Hepatocyte (in vitro differentiated cells): ENCODE data around the gene CDCP1. TPM values are rescaled to one million over a fixed set of nuclear protein-coding genes. Genes with fewer than 3 reads are reported as not detected.
A peak's percentile ranks its signal among the peaks of the same experiment; 100 is the strongest.

Experiments used
- DNase-seq: peaks from one replicate; pipeline ENCODE4 v3.0.0-alpha.2; 2016; ENCODE audit warnings: low spot score
- H2AFZ ChIP-seq: fragments of 200-600 bp; sonication (generic); 2 replicates; pipeline ENCODE4 v1.6.0; 2016; ENCODE audit warnings: antibody characterized with exemption, mild to moderate bottlenecking
- H3K27ac ChIP-seq: fragments of 200-600 bp; sonication (generic); 2 replicates; pipeline ENCODE4 v1.5.1; 2016; ENCODE audit warnings: mild to moderate bottlenecking
- H3K27me3 ChIP-seq: fragments of 200-600 bp; sonication (generic); 2 replicates; pipeline ENCODE4 v1.6.1; 2016
- H3K36me3 ChIP-seq: fragments of 200-600 bp; sonication (generic); replicated peaks from 2 replicates; pipeline ENCODE4 v1.5.1; 2016; ENCODE audit warnings: low read depth; ENCODE audit not compliant: insufficient read depth
- H3K4me1 ChIP-seq: fragments of 200-600 bp; sonication (generic); 2 replicates; pipeline ENCODE4 v1.5.1; 2016; ENCODE audit warnings: mild to moderate bottlenecking, moderate library complexity; ENCODE audit not compliant: insufficient read depth
- H3K4me2 ChIP-seq: fragments of 200-600 bp; sonication (generic); 2 replicates; pipeline ENCODE4 v1.6.0; 2016
- H3K4me3 ChIP-seq: fragments of 200-600 bp; sonication (generic); 2 replicates; pipeline ENCODE4 v1.5.1; 2016; ENCODE audit warnings: mild to moderate bottlenecking
- H3K79me2 ChIP-seq: fragments of 200-600 bp; sonication (generic); 2 replicates; pipeline ENCODE4 v1.6.0; 2017; ENCODE audit warnings: mild to moderate bottlenecking
- H3K9me2 ChIP-seq: fragments of 200-600 bp; sonication (generic); replicated peaks from 2 replicates; pipeline ENCODE4 v1.6.0; 2017; ENCODE audit warnings: mild to moderate bottlenecking; ENCODE audit not compliant: insufficient read depth
- H3K9me3 ChIP-seq: fragments of 200-600 bp; sonication (generic); 2 replicates; pipeline ENCODE4 v1.5.1; 2016; ENCODE audit warnings: low read depth, mild to moderate bottlenecking
- H4K20me1 ChIP-seq: fragments of 200-600 bp; sonication (generic); 2 replicates; pipeline ENCODE4 v1.6.0; 2016; ENCODE audit warnings: mild to moderate bottlenecking; ENCODE audit not compliant: insufficient read depth, poor library complexity, severe bottlenecking
- EZH2 ChIP-seq: fragments of 200-600 bp; sonication (generic); IDR thresholded peaks from 2 replicates; pipeline ENCODE4 v1.6.1; 2016; ENCODE audit warnings: antibody characterized with exemption, mild to moderate bottlenecking, borderline replicate concordance
- EZH2phosphoT487 ChIP-seq: fragments of 200-600 bp; sonication (generic); IDR thresholded peaks from one replicate; pipeline ENCODE4 v1.6.1; 2018; ENCODE audit warnings: antibody characterized with exemption, mild to moderate bottlenecking, low read depth, moderate library complexity; ENCODE audit not compliant: unreplicated experiment, severe bottlenecking
- WGBS: methylation state at CpG from one replicate; pipeline ENCODE4 v1.1.6; 2016; ENCODE audit warnings: low lambda C conversion rate; ENCODE audit errors: missing lambda C conversion rate; 5-methylcytosine and 5-hydroxymethylcytosine counted together
- polyA plus RNA-seq: library from polyadenylated mRNA; unstranded; fragments of >200 nt; fragmentation: Nextera tagmentation; extraction: Ambion mirVana; gene quantifications from 2 replicates; pipeline ENCODE4 v1.2.1, GENCODE V29; 2016
- total RNA-seq: library from RNA; depleted of rRNA; stranded (reverse); fragments of >200 nt; gene quantifications from 2 replicates; pipeline ENCODE4 v1.2.3, GENCODE V29; 2014
- TF ChIP-seq, protein P1 (sequence below): fragments of 200-600 bp; sonication (generic); IDR thresholded peaks from 2 replicates; pipeline ENCODE4 v1.5.1; 2016; ENCODE audit warnings: antibody characterized with exemption, mild to moderate bottlenecking; ENCODE audit not compliant: poor library complexity

CDCP1 gene
- total and polyA plus RNA-seq, 2 experiments from 2014 or later: 4.8 to 7.0 TPM

DNA sequence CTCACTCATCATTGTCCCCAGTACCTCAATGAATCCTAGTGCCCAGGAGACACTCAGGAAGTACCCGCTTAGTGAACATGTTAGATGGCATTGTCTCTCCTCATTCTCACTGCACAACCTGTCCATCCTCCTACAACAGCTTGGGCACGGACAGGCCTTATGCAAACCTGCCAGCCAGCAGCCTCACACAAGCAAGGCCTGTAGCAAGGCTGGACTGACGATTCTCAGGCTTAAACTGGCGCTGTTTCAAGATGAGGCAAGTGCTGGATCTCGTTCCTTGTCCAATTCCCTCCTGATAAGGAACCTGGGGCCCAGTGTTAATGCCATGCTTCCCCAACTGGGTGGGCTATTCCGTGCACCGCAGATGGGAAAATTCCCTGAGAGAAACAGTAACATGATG, 59.0 kb downstream of the CDCP1 start:
- Histone ChIP-seq H3K79me2 (no peaks in the 10 kb centered on the region), H3K4me2 (no peak overlapping the region), H3K4me3 (no peak overlapping the region), H3K9me3 (no peaks in the 10 kb centered on the region), H3K27me3 (no peaks in the 10 kb centered on the region), H3K9me2 (no peaks in the 10 kb centered on the region), H4K20me1 (no peaks in the 10 kb centered on the region), H3K27ac (no peak overlapping the region), H3K4me1 (peaks cover 17% of the 10 kb centered on the region), H3K36me3 (no peaks in the 10 kb centered on the region), H2AFZ (no peak overlapping the region)
- no peak for TF ChIP-seq EZH2
- TF ChIP-seq, protein P1, sequence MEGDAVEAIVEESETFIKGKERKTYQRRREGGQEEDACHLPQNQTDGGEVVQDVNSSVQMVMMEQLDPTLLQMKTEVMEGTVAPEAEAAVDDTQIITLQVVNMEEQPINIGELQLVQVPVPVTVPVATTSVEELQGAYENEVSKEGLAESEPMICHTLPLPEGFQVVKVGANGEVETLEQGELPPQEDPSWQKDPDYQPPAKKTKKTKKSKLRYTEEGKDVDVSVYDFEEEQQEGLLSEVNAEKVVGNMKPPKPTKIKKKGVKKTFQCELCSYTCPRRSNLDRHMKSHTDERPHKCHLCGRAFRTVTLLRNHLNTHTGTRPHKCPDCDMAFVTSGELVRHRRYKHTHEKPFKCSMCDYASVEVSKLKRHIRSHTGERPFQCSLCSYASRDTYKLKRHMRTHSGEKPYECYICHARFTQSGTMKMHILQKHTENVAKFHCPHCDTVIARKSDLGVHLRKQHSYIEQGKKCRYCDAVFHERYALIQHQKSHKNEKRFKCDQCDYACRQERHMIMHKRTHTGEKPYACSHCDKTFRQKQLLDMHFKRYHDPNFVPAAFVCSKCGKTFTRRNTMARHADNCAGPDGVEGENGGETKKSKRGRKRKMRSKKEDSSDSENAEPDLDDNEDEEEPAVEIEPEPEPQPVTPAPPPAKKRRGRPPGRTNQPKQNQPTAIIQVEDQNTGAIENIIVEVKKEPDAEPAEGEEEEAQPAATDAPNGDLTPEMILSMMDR: no peak
- no peak for TF ChIP-seq EZH2phosphoT487
- DNase-seq: no peak
- WGBS: 78% methylated on average over 7 of the region's 7 CpGs

DNA sequence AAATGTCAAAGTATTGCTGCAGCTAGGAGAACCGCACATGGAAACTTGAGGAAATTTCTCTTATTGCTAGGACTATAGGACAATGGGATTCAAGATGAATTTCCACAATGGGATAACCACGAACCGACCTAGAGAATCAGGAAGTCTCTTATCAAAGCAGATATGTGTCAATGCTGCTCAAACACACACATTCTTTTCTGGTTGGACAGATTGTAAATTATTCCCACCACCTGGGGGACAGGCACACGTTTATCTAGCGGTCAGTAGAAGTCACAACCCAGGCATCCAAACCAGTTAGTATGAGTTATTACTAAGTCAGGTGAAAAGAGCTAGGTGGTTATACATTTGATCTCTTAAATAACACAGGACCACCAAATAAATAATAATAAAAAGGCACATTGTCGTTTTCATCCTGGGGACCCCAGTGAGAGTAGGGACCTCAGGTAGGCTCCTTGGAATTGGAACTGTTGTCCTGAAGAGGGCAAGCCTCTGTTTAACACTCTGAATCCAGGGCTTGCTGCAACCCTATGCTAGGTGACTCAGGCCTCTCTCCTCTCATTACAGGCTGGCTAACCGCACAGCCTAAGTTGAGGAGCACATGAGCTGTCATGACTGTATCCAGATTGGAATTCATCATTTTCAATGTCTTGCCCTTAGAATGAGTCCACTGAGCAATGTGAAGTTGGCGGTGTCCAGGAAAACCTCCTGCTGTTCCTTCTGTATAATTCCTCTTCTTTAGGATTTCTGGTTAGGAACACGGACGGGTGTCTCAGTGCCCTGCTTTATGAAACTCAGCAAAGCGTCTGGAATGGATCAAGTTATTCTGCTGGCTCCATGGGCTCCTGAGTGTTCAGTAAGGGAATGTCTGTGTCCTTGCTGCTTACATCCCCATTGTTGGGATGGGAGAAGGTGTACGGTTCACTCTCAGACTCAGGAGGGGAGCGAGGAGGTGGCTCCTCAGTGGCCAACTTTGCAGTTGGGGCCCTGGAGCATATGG, 61.1 kb downstream of the CDCP1 start:
- Histone ChIP-seq H2AFZ (no peak overlapping the region), H3K9me2 (no peaks in the 10 kb centered on the region), H4K20me1 (no peaks in the 10 kb centered on the region), H3K9me3 (no peaks in the 10 kb centered on the region), H3K27me3 (no peaks in the 10 kb centered on the region), H3K79me2 (no peaks in the 10 kb centered on the region), H3K36me3 (no peaks in the 10 kb centered on the region), H3K27ac (no peak overlapping the region), H3K4me2 (no peak overlapping the region), H3K4me3 (no peak overlapping the region), H3K4me1 (peaks cover 7% of the 10 kb centered on the region)
- TF ChIP-seq EZH2: no peak
- TF ChIP-seq, protein P1: no peak
- TF ChIP-seq EZH2phosphoT487: no peak
- WGBS: 72% methylated on average over 13 of the region's 13 CpGs
- peak; percentile 41 for DNase-seq

DNA sequence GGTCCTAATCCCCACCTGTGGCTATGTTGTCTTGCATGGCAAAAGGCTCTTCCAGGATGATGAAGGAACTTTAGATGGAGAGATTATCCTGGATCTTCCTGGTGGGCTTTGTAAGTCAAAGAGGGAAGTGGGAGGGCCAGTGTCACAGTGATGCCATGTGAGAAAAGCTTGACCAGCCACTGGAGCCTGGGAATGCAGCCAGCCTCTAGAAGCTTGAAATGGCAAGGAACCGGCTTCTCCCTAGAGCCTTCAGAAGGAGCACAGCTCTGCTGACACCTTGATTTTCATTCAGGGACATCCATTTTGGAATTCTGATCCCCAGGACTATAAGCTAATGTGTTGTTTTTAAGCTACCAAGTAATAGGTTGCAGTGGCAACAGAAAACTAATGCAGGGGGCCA, 61.8 kb downstream of the CDCP1 start:
- H3K27ac ChIP-seq: no peak overlapping the region

DNA sequence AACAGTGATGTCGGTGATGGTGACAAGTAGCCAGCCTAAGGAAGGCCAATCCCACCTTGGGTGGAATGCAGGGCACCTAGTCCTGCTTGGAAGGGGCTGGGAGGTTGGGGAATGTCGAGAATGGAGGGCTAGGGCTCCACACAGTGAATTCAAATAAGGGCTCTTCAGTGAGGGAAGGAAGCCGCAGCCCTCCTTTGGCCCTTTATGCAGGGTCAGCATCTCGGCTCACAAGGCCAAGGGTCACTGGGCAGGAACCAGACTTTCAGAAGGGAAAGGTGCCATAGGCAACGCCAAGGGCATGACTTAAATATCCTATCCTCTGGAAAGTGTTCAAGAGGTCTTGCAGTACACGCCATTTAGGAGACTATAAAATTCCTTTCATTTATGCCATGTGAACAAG, 63.2 kb downstream of the CDCP1 start:
- Histone ChIP-seq H3K9me2 (no peaks in the 10 kb centered on the region), H3K79me2 (no peaks in the 10 kb centered on the region), H3K4me1 (peaks cover 8% of the 10 kb centered on the region), H3K9me3 (no peaks in the 10 kb centered on the region), H3K4me2 (no peak overlapping the region), H2AFZ (no peak overlapping the region), H3K36me3 (no peaks in the 10 kb centered on the region), H3K27me3 (no peaks in the 10 kb centered on the region), H4K20me1 (no peaks in the 10 kb centered on the region), H3K27ac (no peak overlapping the region), H3K4me3 (no peak overlapping the region)
- WGBS: 94% methylated on average over 6 of the region's 6 CpGs
- no peak for DNase-seq
- TF ChIP-seq, protein P1: no peak
- TF ChIP-seq EZH2: no peak
- no peak for TF ChIP-seq EZH2phosphoT487

More for the DNA sequence above, 61.8 kb downstream of the CDCP1 start:
- DNase-seq: no peak
- H3K4me3 ChIP-seq: no peak overlapping the region
- no peak overlapping the region for H3K4me2 ChIP-seq
- H3K27me3 ChIP-seq: no peaks in the 10 kb centered on the region
- no peaks in the 10 kb centered on the region for H3K9me2 ChIP-seq
- no peak overlapping the region for H2AFZ ChIP-seq
- 100% methylated on average over 1 of the region's 1 CpG for WGBS
- no peaks in the 10 kb centered on the region for H3K79me2 ChIP-seq
- no peaks in the 10 kb centered on the region for H3K36me3 ChIP-seq
- no peaks in the 10 kb centered on the region for H4K20me1 ChIP-seq
- H3K4me1 ChIP-seq: peaks cover 14% of the 10 kb centered on the region
- no peaks in the 10 kb centered on the region for H3K9me3 ChIP-seq
- TF ChIP-seq EZH2phosphoT487: no peak
